Measurements from ENCODE around the gene MAGI2. TPM values are rescaled to one million over a fixed set of nuclear protein-coding genes. Genes with fewer than 3 reads are reported as not detected.

MAGI2 gene
- total RNA-seq, 3 donors from 2014 or later: 9.8 to 22.7 (median 20.2) TPM

DNA sequence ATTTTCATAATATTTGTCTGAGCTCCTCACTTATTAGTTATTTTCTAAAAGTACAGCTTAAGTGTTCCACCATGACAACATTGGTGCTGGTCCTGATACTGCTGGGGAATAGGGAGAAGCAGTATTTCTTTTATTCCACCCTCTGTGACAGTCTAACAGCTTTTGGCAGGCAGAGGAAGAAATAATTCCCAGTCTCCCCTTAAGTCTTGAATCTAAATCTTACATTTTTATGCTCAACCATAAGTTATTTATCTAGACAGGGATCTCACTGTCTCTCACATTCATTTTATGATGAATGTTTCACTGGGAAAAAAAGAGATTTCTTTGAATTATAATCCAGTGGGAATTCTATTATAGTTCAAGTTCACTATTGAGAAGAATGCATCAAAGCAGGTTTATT lies 71.5 kb downstream of the MAGI2 start:
- Histone ChIP-seq H3K4me1 (no peaks in the 10 kb centered on the region), H3K36me3 (no peaks in the 10 kb centered on the region), H3K27me3 (no peaks in the 10 kb centered on the region), H3K4me3 (no peak overlapping the region), H3K9me3 (no peaks in the 10 kb centered on the region), H3K27ac (no peak overlapping the region)
- TF ChIP-seq, protein P1, sequence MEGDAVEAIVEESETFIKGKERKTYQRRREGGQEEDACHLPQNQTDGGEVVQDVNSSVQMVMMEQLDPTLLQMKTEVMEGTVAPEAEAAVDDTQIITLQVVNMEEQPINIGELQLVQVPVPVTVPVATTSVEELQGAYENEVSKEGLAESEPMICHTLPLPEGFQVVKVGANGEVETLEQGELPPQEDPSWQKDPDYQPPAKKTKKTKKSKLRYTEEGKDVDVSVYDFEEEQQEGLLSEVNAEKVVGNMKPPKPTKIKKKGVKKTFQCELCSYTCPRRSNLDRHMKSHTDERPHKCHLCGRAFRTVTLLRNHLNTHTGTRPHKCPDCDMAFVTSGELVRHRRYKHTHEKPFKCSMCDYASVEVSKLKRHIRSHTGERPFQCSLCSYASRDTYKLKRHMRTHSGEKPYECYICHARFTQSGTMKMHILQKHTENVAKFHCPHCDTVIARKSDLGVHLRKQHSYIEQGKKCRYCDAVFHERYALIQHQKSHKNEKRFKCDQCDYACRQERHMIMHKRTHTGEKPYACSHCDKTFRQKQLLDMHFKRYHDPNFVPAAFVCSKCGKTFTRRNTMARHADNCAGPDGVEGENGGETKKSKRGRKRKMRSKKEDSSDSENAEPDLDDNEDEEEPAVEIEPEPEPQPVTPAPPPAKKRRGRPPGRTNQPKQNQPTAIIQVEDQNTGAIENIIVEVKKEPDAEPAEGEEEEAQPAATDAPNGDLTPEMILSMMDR (IDR thresholded peaks at IDR 0.05): no peak
- TF ChIP-seq POLR2A (IDR thresholded peaks at IDR 0.05) (no peak), POLR2AphosphoS5 (IDR thresholded peaks at IDR 0.05) (no peak)
- DNase-seq (ENCODE audit: low spot score in 2 of 2): no peak
- intact Hi-C loops (cut with DNase I; ENCODE audit: low total_unique reads): loop anchor here (5.0 kb wide), 1 partner anchor 795 kb away; no protein-coding TSS in a partner anchor

DNA sequence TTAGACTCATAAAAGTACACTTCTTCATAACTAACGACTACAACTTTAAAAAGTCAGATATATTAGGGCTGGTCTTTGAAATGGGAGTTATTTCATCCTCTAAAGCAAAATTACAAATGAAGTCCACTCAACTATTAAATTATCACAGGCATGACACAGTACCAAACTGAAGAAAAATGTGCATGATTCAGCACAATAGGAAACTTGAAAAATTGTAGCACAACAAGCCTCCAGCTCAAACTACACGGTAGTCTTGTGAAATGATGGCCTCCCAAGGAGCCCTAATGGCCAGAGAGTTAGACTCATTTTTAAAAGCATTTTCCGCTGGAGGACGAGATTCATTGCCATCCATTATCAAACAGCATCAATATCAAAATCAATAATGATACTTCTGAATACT lies 76.4 kb downstream of the MAGI2 start:
- DNase-seq (ENCODE audit: low spot score in 2 of 2): no peak
- Histone ChIP-seq H3K36me3 (no peaks in the 10 kb centered on the region), H3K9me3 (no peaks in the 10 kb centered on the region), H3K4me1 (no peaks in the 10 kb centered on the region), H3K27me3 (no peaks in the 10 kb centered on the region), H3K4me3 (no peak overlapping the region), H3K27ac (no peak overlapping the region)
- intact Hi-C loops (cut with DNase I; ENCODE audit: low total_unique reads): no loop called here
- TF ChIP-seq POLR2A (IDR thresholded peaks at IDR 0.05): no peak
- TF ChIP-seq POLR2AphosphoS5 (IDR thresholded peaks at IDR 0.05): no peak
- TF ChIP-seq, protein P1 (IDR thresholded peaks at IDR 0.05): no peak

DNA sequence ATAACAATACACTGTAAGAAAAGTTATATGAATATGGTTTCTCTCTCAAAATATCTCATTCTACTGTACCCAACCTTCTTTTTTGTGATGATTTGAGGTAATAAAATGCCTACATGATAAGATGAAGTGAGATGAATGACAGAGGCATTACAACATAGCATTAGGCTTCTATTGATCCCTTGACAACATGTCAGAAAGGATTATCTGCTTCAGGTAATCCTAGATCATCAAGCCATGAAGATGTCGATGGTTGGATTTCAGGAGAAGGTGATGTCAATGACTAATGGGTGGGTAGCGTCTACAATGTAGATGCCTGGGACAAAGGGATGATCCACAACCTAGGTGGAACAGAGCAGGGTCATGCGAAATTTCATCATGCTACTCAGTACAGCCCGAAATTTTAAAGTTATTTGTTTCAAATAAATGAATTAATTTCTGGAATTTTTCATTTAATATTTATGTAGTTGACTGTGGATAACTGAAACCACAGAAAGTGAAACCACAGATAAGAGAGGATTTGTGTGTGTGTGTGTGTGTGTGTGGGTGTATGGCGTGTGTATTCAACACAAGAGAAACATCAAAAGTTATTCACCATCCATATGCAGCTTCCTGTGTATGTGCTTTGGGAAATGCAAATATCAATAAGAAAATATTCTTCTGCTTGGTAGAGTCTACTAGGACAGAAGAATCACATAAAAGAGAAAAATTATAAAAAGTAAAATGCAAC lies 77.0 kb downstream of the MAGI2 start:
- Histone ChIP-seq H3K36me3 (no peaks in the 10 kb centered on the region), H3K4me3 (no peak overlapping the region), H3K27me3 (no peaks in the 10 kb centered on the region), H3K4me1 (no peaks in the 10 kb centered on the region), H3K27ac (no peak overlapping the region), H3K9me3 (no peaks in the 10 kb centered on the region)
- TF ChIP-seq, protein P1 (IDR thresholded peaks at IDR 0.05): no peak
- TF ChIP-seq POLR2AphosphoS5 (IDR thresholded peaks at IDR 0.05) (no peak), POLR2A (IDR thresholded peaks at IDR 0.05) (no peak)
- intact Hi-C loops (cut with DNase I; ENCODE audit: low total_unique reads): no loop called here
- DNase-seq (ENCODE audit: low spot score in 2 of 2): no peak

DNA sequence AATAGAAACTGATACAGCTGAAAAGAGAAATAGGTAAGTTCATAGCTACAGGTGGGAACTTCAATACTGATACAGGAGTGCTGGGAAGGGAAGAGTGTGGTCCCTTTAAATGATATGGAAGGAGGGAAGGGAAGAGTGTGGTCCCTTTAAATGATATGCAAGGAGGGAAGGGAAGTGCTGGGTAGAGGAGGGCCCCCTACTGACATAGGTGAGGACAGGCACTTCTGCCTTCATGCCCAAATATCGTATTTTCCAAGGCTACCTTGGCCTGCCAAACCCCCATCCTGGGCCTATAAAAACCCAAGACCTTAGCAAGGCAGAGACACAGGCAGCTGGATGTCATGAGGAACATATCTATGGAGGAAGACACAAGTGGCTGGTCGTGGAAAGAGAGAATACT lies 92.3 kb downstream of the MAGI2 start:
- Histone ChIP-seq H3K36me3 (no peaks in the 10 kb centered on the region), H3K4me3 (no peak overlapping the region), H3K4me1 (no peaks in the 10 kb centered on the region), H3K27ac (no peak overlapping the region), H3K9me3 (no peaks in the 10 kb centered on the region), H3K27me3 (no peaks in the 10 kb centered on the region)
- TF ChIP-seq POLR2A (IDR thresholded peaks at IDR 0.05) (no peak), POLR2AphosphoS5 (IDR thresholded peaks at IDR 0.05) (no peak)
- TF ChIP-seq, protein P1 (IDR thresholded peaks at IDR 0.05): no peak
- intact Hi-C loops (cut with DNase I; ENCODE audit: low total_unique reads): no loop called here
- no peak for DNase-seq (ENCODE audit: low spot score in 2 of 2)

DNA sequence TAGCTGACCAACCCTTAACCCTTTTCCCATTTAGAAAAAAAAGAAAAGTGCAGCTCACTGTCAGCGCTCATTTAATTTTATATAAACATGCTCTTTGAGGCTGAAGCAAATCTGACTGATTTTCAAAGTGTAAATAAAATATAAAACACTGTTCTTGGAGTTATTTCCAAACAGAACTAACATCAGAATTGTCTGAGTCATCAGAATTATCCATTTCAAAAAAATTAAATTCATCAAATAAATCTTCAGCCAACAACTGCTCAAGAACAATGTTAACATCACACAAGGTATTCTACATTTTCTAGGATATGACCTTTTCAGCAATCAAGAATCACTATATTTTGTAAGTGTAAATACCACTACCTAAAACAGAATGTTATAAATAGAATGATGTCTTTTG lies 93.6 kb downstream of the MAGI2 start:
- Histone ChIP-seq H3K36me3 (no peaks in the 10 kb centered on the region), H3K4me1 (no peaks in the 10 kb centered on the region), H3K9me3 (no peaks in the 10 kb centered on the region), H3K4me3 (no peak overlapping the region), H3K27me3 (no peaks in the 10 kb centered on the region), H3K27ac (no peak overlapping the region)
- DNase-seq (ENCODE audit: low spot score in 2 of 2): no peak
- TF ChIP-seq POLR2A (IDR thresholded peaks at IDR 0.05) (no peak), POLR2AphosphoS5 (IDR thresholded peaks at IDR 0.05) (no peak)
- TF ChIP-seq, protein P1 (IDR thresholded peaks at IDR 0.05): no peak
- intact Hi-C loops (cut with DNase I; ENCODE audit: low total_unique reads): no loop called here

All from breast epithelium (tissue), 4 donors.